Right ventricle myocardium inferior (tissue), 1 donor: ENCODE results near the gene SMC4. TPM values are rescaled to one million over a fixed set of nuclear protein-coding genes. Genes with fewer than 3 reads are reported as not detected.
"Not testable (repeated sequence)": the region's sequence is repeated elsewhere in the genome, so short reads cannot be mapped to it uniquely, and the experiment has no call there.

Source experiments
- ATAC-seq: fragments of 200-7000 bp; cut with Tn5 transposase; one replicate; pipeline ENCODE4 v1.9.1; 2020; ENCODE audit warnings: mild to moderate bottlenecking, moderate library complexity
- DNase-seq: peaks from one replicate; pipeline ENCODE4 v3.0.0; 2021; ENCODE audit errors: missing footprints
- intact Hi-C: fragments of 100-400 bp; cut with DNase I; formaldehyde crosslinking; loops from one replicate; pipeline ENCODE4 v1.11.0; 2022
- long read RNA-seq: library from polyadenylated mRNA; unstranded; transcript quantifications from one replicate; pipeline ENCODE4 v2.0.0, GENCODE V29; 2021
- total RNA-seq: library from RNA; stranded (reverse); fragmentation: NEBNext Ultra II Directional; extraction: Animal tissue kit (Norgen Biotek cat#: 25700); gene quantifications from one replicate; pipeline ENCODE4 v1.2.1, GENCODE V29; 2021
- donor health status: DM: no; HTN: yes; CAD: no; lungs with severe emphysema.

SMC4 gene
- total RNA-seq, result 20.1 TPM
- long read RNA-seq, full-length matches to known transcripts, result 2 of 6 reads
- long read RNA-seq, partial matches to known transcripts, result 4 of 6 reads
- long read RNA-seq, other reads (novel, unspliced or antisense), result 0 of 6 reads

GRCh38 chr3:160399125-160400029 is at the start of gene SMC4, which contains the start of gene IFT80:
Gene SMC4 (plus strand): TSS chr3:160399650. CDS start chr3:160400827, 1,177 bp downstream.
Gene IFT80 (minus strand): TSS chr3:160399225. CDS start chr3:160384600, 14,625 bp downstream.
- peak; percentile 97 for DNase-seq
- intact Hi-C loops, result no loop called here
- ATAC-seq, result peak; percentile 99

- ATAC-seq (no peak), DNase-seq (no peak)
- intact Hi-C loops, result no loop called here
Observed at GRCh38 chr3:160355826-160356225, 43.6 kb upstream of the SMC4 start.

DNA sequence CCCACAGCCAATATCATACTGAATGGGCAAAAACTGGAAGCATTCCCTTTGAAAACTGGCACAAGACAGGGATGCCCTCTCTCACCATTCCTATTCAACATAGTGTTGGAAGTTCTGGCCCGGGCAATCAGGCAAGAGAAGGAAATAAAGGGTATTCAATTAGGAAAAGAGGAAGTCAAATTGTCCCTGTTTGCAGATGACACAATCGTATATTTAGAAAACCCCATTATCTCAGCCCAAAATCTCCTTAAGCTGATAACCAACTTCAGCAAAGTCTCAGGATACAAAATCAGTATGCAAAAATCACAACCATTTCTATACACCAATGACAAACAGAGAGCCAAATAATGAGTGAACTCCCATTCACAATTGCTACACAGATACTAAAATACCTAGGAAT is 36.6 kb upstream of the SMC4 start:
- ATAC-seq, DNase-seq, intact Hi-C loops: not testable (repeated sequence)

DNA sequence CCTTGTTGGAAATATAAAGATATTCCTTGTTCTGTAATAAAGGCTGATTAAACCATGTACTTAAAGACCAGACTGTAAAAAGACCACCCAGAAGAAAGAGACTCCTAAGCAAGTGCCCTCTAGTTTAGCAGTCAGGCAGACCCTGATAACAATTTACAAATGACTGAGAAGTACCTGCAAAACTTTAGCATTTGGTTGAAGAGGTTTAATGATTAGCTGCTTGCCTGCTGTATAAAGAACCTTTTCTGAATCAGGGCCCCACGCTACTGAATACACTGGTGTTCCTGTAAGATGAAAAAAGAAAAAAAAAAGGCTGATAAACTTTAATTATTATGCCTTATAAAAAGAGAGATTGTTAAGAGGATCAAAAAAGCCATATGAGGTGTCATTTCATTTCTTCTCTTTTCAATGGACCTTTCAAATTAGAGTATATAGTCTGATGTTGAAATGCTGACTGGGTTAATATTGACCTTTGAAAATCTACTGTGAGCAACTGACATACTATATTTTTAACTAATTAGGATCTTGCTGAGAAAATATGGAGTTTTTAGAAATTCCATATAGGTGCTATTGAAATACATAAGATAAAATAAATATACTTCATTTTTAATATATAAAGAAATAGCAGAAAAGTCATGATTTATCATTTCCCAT is 33.5 kb upstream of the SMC4 start:
- ATAC-seq, result no peak
- intact Hi-C loops, result no loop called here
- no peak for DNase-seq

DNA sequence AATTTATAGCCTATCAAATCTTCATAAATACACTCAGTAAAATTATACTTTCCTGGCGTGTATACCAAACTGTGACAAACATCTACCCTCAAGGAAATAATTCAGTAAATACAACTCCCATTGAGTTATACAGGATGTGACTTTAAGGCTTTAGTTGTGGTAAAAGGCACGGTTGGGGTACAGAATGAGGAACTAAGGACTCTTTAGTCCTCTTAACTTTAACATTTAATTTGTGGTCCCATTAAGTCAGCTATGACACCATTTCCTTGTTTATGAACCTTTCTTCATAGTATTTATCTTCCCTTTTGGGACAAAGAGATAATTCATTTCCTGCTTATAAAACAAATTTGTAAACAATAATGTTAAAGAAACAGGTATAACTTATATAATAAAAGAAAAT is 30.6 kb upstream of the SMC4 start:
- ATAC-seq (no peak), DNase-seq (no peak)
- intact Hi-C loops, result no loop called here

- DNase-seq (no peak), ATAC-seq (no peak)
- intact Hi-C loops, result no loop called here
Observed at GRCh38 chr3:160369784-160370183, 29.7 kb upstream of the SMC4 start.

DNA sequence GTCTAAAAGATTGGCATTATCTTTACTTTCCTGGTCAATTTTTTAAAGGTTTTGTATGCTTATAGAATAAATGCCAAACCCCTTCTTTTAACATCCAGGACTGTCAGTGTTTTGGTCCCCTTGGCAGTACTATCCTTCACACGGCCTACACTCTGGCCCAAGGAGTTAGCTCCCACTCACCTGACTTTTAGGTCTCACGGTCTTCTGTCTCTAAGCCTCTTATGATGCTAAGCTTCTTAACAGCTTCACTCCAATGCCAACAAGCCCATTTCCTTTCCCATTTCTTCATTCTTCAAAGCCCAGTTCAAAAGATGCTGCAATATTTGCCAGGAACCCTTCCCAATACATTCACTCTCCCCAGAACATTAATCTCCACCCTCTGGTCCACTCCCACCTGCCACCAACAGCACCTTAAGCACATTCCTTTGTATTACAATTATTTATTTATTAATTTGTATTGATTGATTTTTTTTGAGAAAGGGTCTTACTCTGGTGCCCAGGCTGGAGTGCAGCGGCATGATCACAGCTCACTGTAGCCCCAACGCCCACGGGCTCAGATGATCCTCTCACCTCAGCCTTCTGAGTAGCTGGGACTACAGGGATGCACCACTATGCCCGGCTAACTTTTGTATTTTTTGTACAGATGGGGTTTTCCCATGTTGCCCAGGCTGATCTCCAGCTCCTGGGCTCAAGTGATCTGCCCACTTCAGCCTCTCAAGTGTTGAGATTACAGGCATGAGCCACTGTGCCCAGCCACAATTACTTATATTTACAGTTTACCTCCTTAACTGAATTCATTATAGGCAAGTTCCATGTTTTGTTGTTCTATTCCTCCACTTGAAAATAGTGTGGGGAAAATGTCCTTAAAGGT is 28.2 kb upstream of the SMC4 start:
- intact Hi-C loops, result no loop called here
- no peak for ATAC-seq
- DNase-seq, result no peak

GRCh38 chr3:160372780-160373179 is 26.7 kb upstream of the SMC4 start:
- intact Hi-C loops, result no loop called here
- DNase-seq (no peak), ATAC-seq (no peak)

- DNase-seq (no peak), ATAC-seq (no peak)
- intact Hi-C loops, result no loop called here
Observed at GRCh38 chr3:160373655-160374054, 25.8 kb upstream of the SMC4 start.

DNA sequence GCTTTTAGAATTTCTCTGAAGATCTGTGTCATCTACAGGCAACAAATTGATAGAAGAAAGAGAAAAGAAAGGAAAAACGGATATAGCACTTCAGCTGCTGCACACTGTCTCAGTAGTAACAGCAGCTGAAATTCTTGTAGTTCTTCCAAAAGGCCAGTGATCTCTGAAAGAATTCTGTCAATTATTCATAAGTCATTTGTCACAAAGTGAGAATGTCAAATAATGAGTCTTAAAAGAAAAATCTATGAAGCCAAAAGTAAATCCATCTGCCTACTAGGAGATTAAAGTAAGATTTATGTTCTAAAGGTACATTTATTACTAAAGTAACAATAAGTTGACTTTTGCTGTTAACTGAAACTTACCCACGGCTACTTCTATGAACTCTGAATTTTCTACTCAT is 25.0 kb upstream of the SMC4 start:
- ATAC-seq (no peak), DNase-seq (no peak)
- intact Hi-C loops, result no loop called here

GRCh38 chr3:160374925-160375324 is 24.5 kb upstream of the SMC4 start:
- DNase-seq (no peak), ATAC-seq (no peak)
- intact Hi-C loops, result no loop called here

DNA sequence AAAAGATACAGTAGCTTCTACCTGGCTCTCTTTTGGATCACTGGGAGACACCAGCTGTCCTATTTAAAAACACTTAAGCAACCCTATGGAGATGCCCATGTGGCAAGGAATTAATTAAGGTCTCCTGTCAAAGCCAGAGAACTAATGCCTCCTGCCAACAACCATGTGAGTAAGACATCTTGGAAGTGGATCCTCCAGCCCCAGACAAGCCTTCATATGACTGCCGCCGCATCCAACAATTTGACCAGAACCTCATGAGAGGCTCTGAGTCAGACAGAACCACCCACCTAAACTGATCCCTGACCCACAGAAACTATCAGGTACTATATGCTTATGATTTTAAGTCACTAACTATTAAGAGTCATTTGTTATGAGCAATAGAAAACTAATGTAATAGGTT is 22.8 kb upstream of the SMC4 start:
- intact Hi-C loops, result no loop called here
- no peak for DNase-seq
- no peak for ATAC-seq

GRCh38 chr3:160378331-160379109 is 20.9 kb upstream of the SMC4 start:
- no peak for ATAC-seq
- no peak for DNase-seq
- intact Hi-C loops, result no loop called here

- ATAC-seq, result no peak
- no peak for DNase-seq
- intact Hi-C loops, result no loop called here
Observed at GRCh38 chr3:160379628-160380214, 19.7 kb upstream of the SMC4 start.

GRCh38 chr3:160381470-160381869 is 18.0 kb upstream of the SMC4 start:
- intact Hi-C loops, result no loop called here
- DNase-seq, result no peak
- ATAC-seq, result no peak

GRCh38 chr3:160384639-160385318 is 14.7 kb upstream of the SMC4 start:
- ATAC-seq (no peak), DNase-seq (no peak)
- intact Hi-C loops, result no loop called here

DNA sequence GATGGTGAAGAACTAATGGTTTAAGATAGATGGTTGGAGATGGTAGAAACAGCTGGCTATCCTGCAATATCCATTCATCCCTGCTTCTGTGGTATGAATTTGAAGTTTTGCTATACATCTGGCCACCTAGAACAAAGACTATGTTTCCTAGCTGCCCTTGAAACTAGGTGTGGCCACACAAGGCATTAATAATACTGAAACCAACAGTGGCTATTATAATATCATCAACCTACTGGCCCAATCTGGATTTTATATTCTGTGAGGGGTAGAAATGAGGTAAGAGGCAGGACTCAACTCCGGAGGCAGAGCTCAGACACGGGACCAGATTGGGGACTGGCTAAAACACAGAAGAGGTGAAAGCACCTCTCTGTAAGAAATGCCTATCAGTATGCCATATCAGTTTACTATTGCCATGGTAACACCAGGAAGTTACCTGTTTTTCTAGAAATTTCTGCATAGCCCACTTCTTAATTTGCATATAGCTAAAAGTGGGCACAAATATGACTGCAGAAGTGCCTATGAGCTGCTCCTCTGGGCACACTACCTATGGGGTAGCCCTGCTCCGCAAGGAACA is 8.8 kb upstream of the SMC4 start:
- ATAC-seq (no peak), DNase-seq (no peak)
- intact Hi-C loops, result no loop called here
